HepG2 (cell line): ENCODE results near the gene SOX12. TPM values are rescaled to one million over a fixed set of nuclear protein-coding genes. Genes with fewer than 3 reads are reported as not detected.
A peak's percentile ranks its signal among the peaks of the same experiment; 100 is the strongest.

ENCODE experiments used
- CBX1 ChIP-seq: IDR thresholded peaks from one replicate; pipeline ENCODE4 v1.6.1; 2016; ENCODE audit warnings: antibody characterized with exemption, low read depth
- DNMT3B ChIP-seq: conservative IDR thresholded peaks from 2 replicates; pipeline ENCODE4 v1.6.1; 2016; ENCODE audit warnings: missing biosample characterization, control low read depth
- HMGXB4 ChIP-seq, 2 experiments: sonication (generic) in 1 of 2; formaldehyde crosslinking in 1 of 2; IDR thresholded peaks; 2 replicates each; pipeline versions ENCODE4 v1.4.0 to v1.6.1; 2018 to 2020; ENCODE audit warnings: missing genetic modification reagents in 2 of 2, borderline replicate concordance in 1 of 2, low read depth in 1 of 2, mild to moderate bottlenecking in 1 of 2, missing biosample characterization in 1 of 2
- IKZF4 ChIP-seq: sonication (generic); formaldehyde crosslinking; IDR thresholded peaks from 2 replicates; pipeline ENCODE4 v1.5.1; 2020; ENCODE audit warnings: borderline replicate concordance, mild to moderate bottlenecking, low read depth, missing genetic modification reagents; ENCODE audit errors: not compliant biosample characterization
- KLF16 ChIP-seq, 2 experiments: sonication (generic) in 1 of 2; formaldehyde crosslinking in 1 of 2; IDR thresholded peaks; 2 replicates each; pipeline versions ENCODE4 v1.6.1 to v1.8.0; 2016 to 2023; ENCODE audit warnings: missing genetic modification reagents in 2 of 2, missing compliant biosample characterization in 1 of 2
- POLR2A ChIP-seq, 2 experiments: IDR thresholded peaks; 2 replicates each; pipeline ENCODE4 v1.6.1; 2011; ENCODE audit warnings: low read depth in 2 of 2, low read length in 2 of 2, mild to moderate bottlenecking in 1 of 2, moderate library complexity in 1 of 2; ENCODE audit not compliant: insufficient read depth in 1 of 2
- REXO4 ChIP-seq: sonication (generic); formaldehyde crosslinking; IDR thresholded peaks from 2 replicates; pipeline ENCODE4 v1.8.0; 2022; ENCODE audit warnings: missing genetic modification reagents, mild to moderate bottlenecking, borderline replicate concordance
- SIN3B ChIP-seq: fragments of 150-350 bp; IDR thresholded peaks from 2 replicates; pipeline ENCODE4 v1.6.1; 2014; ENCODE audit warnings: low read length
- SMARCC2 ChIP-seq: fragments of 450-650 bp; IDR thresholded peaks from 2 replicates; pipeline ENCODE4 v1.6.1; 2017; ENCODE audit warnings: antibody characterized with exemption, mild to moderate bottlenecking
- SMC3 ChIP-seq: IDR thresholded peaks from 2 replicates; pipeline ENCODE4 v1.6.1; 2011; ENCODE audit warnings: low read length, improper control_type of control experiment
- SNAPC2 ChIP-seq: sonication (generic); formaldehyde crosslinking; IDR thresholded peaks from 2 replicates; pipeline ENCODE4 v1.8.1; 2022; ENCODE audit warnings: mild to moderate bottlenecking, missing genetic modification reagents
- ZGPAT ChIP-seq: IDR thresholded peaks from 2 replicates; pipeline ENCODE4 v1.6.1; 2016; ENCODE audit warnings: mild to moderate bottlenecking
- ZNF207 ChIP-seq: fragments of 450-650 bp; IDR thresholded peaks from 2 replicates; pipeline ENCODE4 v1.6.1; 2016; ENCODE audit warnings: antibody characterized with exemption, borderline replicate concordance
- ZNF446 ChIP-seq: sonication (generic); formaldehyde crosslinking; IDR thresholded peaks from 2 replicates; pipeline ENCODE4 v1.5.0; 2020; ENCODE audit warnings: mild to moderate bottlenecking, missing genetic modification reagents
- ZNF720 ChIP-seq: sonication (generic); formaldehyde crosslinking; IDR thresholded peaks from 2 replicates; pipeline ENCODE4 v1.4.0; 2020; ENCODE audit warnings: missing genetic modification reagents
- ZNF766 ChIP-seq: sonication (generic); formaldehyde crosslinking; IDR thresholded peaks from 2 replicates; pipeline ENCODE4 v1.5.0; 2020; ENCODE audit warnings: missing genetic modification reagents, borderline replicate concordance
- ZNF883 ChIP-seq: sonication (generic); formaldehyde crosslinking; IDR thresholded peaks from 2 replicates; pipeline ENCODE4 v1.5.1; 2020; ENCODE audit warnings: mild to moderate bottlenecking, missing genetic modification reagents; ENCODE audit errors: not compliant biosample characterization
- polyA plus RNA-seq, 8 experiments: library from polyadenylated mRNA; depleted of rRNA in 3 of 8; stranded (reverse) in 7 of 8; unstranded in 1 of 8; fragments of >200 nt; fragmentation: Illumina TruSeq in 4 of 8; extraction: Trizol in 4 of 8; gene quantifications; 2 replicates each; pipeline versions ENCODE4 v1.2.1 to v1.2.3, GENCODE V29; 2011 to 2016; ENCODE audit warnings: low read depth in 4 of 8, missing spikeins in 1 of 8, mixed read lengths in 1 of 8; ENCODE audit not compliant: insufficient read depth in 1 of 8
- total RNA-seq, 5 experiments: library from RNA; depleted of rRNA; stranded (reverse); fragments of >200 nt; fragmentation: Illumina TruSeq; extraction: Trizol; gene quantifications; 2 replicates each; pipeline ENCODE4 v1.2.3, GENCODE V29; 2016; ENCODE audit warnings: low read depth in 1 of 5
- TF ChIP-seq, protein P1 (sequence below): sonication (generic); formaldehyde crosslinking; conservative IDR thresholded peaks from 2 replicates; pipeline ENCODE4 v1.8.0; 2022; ENCODE audit warnings: mild to moderate bottlenecking, moderate library complexity, missing genetic modification reagents
- TF ChIP-seq, protein P2 (sequence below): sonication (generic); formaldehyde crosslinking; IDR thresholded peaks from 2 replicates; pipeline ENCODE4 v1.5.1; 2020; ENCODE audit warnings: missing genetic modification reagents, mild to moderate bottlenecking, borderline replicate concordance
- TF ChIP-seq, protein P3 (sequence below): sonication (generic); formaldehyde crosslinking; IDR thresholded peaks from 2 replicates; pipeline ENCODE4 v1.9.0; 2022; ENCODE audit warnings: low read depth, missing genetic modification reagents

Gene SOX12
- total and polyA plus RNA-seq, 2 of the 13 experiments (the other 11 are each of a cell fraction or from before 2014, with no cell fraction given), result 10.0 to 18.7 TPM

DNA sequence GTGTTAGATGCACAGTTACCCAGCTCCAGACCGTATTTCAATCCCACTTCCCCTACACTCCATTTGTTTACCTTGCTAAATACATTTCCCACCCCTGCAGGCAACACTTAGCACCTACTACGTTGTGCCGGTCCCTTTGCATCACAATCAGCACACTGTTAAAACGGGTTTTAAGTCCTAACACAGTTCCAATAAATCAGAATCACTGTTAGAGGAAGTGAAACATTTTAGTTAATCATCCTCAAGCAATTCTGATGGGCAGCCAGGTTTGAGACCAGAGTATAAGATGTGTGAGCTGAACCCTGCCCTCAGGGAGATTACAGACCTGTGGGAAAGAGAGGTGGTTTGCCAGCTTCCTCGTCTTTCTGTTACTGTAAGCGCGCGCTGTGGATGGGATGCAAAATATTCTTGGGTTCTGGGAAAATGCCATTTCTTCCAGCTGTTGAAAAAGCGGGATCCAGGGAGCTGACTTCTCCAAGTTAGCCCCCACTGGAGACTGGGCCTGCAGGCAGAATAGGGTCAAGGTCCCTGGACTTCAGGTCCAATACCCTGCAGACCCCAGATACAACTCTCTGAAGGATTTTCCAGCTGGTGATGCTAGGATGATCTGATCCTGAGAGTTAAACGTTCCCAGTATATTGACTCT, 24.9 kb upstream of the SOX12 start (continued):
- TF ChIP-seq ZNF766 (CRISPR knock-in tag), result no peak
- TF ChIP-seq SMC3, result no peak
- no peak for TF ChIP-seq REXO4 (CRISPR knock-in tag)
- TF ChIP-seq, protein P1, sequence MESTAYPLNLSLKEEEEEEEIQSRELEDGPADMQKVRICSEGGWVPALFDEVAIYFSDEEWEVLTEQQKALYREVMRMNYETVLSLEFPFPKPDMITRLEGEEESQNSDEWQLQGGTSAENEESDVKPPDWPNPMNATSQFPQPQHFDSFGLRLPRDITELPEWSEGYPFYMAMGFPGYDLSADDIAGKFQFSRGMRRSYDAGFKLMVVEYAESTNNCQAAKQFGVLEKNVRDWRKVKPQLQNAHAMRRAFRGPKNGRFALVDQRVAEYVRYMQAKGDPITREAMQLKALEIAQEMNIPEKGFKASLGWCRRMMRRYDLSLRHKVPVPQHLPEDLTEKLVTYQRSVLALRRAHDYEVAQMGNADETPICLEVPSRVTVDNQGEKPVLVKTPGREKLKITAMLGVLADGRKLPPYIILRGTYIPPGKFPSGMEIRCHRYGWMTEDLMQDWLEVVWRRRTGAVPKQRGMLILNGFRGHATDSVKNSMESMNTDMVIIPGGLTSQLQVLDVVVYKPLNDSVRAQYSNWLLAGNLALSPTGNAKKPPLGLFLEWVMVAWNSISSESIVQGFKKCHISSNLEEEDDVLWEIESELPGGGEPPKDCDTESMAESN, result peak; percentile 94
- 0 out of 4 replicates have a peak, but pooled peaks of 1 of the 2 experiments have one; percentile 21 for TF ChIP-seq HMGXB4 (CRISPR knock-in tag; IDR thresholded peaks at IDR 0.05; ENCODE audit: borderline replicate concordance in 1 of 2, low read depth in 1 of 2)
- no peak for TF ChIP-seq SMARCC2
- TF ChIP-seq POLR2A (IDR thresholded peaks at IDR 0.05; ENCODE audit: insufficient read depth in 1 of 2, low read depth in 2 of 2, low read length in 2 of 2), result peak in 1 of 2 experiments; percentile 11; a peak in 3 of 4 replicates
- TF ChIP-seq, protein P2, sequence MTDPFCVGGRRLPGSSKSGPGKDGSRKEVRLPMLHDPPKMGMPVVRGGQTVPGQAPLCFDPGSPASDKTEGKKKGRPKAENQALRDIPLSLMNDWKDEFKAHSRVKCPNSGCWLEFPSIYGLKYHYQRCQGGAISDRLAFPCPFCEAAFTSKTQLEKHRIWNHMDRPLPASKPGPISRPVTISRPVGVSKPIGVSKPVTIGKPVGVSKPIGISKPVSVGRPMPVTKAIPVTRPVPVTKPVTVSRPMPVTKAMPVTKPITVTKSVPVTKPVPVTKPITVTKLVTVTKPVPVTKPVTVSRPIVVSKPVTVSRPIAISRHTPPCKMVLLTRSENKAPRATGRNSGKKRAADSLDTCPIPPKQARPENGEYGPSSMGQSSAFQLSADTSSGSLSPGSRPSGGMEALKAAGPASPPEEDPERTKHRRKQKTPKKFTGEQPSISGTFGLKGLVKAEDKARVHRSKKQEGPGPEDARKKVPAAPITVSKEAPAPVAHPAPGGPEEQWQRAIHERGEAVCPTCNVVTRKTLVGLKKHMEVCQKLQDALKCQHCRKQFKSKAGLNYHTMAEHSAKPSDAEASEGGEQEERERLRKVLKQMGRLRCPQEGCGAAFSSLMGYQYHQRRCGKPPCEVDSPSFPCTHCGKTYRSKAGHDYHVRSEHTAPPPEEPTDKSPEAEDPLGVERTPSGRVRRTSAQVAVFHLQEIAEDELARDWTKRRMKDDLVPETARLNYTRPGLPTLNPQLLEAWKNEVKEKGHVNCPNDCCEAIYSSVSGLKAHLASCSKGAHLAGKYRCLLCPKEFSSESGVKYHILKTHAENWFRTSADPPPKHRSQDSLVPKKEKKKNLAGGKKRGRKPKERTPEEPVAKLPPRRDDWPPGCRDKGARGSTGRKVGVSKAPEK, result no peak
- TF ChIP-seq, protein P3, sequence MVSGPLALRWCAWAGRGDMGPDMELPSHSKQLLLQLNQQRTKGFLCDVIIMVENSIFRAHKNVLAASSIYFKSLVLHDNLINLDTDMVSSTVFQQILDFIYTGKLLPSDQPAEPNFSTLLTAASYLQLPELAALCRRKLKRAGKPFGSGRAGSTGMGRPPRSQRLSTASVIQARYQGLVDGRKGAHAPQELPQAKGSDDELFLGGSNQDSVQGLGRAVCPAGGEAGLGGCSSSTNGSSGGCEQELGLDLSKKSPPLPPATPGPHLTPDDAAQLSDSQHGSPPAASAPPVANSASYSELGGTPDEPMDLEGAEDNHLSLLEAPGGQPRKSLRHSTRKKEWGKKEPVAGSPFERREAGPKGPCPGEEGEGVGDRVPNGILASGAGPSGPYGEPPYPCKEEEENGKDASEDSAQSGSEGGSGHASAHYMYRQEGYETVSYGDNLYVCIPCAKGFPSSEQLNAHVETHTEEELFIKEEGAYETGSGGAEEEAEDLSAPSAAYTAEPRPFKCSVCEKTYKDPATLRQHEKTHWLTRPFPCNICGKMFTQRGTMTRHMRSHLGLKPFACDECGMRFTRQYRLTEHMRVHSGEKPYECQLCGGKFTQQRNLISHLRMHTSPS (CRISPR knock-in tag), result no peak
- TF ChIP-seq CBX1, result no peak
- 0 out of 2 replicates have a peak, but pooled peaks have one; percentile 20 for TF ChIP-seq ZNF720
- 0 out of 4 replicates have a peak, but pooled peaks of 1 of the 2 experiments have one; percentile 40 for TF ChIP-seq KLF16 (CRISPR knock-in tag; IDR thresholded peaks at IDR 0.05)
- TF ChIP-seq ZNF883 (CRISPR knock-in tag), result no peak
- TF ChIP-seq ZNF446 (CRISPR knock-in tag), result no peak
- no peak for TF ChIP-seq DNMT3B (CRISPR knock-in tag)
- no peak for TF ChIP-seq SNAPC2 (CRISPR knock-in tag)
- TF ChIP-seq ZNF207, result no peak
- TF ChIP-seq IKZF4 (CRISPR knock-in tag), result no peak
- no peak for TF ChIP-seq SIN3B
- TF ChIP-seq ZGPAT (CRISPR knock-in tag), result peak; percentile 16; the same call in 1 of the 2 replicates
